ENCODE data around the gene SNRPE.
"Not testable (repeated sequence)": the region's sequence is repeated elsewhere in the genome, so short reads cannot be mapped to it uniquely, and the experiment has no call there.

The SNRPE gene

DNA sequence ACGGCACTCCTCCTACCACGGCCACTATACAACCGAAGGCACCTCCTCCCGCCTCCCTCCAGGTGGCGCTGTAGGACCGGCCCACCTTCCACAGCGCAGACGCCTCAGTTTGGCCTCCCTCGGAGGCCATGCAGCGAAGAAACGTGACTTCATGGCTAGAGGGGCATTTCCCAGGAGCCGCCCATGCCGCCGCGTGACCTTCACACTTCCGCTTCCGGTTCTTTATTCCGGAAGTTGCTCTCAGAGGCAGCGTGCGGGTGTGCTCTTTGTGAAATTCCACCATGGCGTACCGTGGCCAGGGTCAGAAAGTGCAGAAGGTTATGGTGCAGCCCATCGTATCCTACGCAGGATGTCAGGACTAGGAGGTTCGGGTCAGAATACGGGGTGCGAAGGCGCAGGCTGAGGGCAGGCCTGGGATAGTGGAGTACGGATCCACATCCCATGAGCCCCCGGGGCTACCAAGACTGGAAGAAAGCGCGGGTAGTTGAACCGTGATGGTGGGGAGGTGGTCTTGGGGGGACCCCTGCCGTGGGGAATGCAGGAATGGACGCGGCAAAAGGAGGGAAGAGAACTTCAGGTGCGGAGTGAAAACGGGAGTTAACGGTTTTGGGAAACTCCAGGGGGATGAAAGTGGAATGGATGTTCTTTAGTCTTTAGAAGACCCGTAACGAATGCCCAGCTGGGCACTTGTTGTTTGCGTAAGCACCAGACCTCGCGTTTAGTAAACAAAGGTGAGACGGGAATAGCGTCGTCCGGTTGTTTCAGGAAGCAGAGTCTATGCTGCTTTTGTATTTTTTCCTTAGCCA is at the start of gene SNRPE:
Gene SNRPE (plus strand): TSS at position 221 of the 806 bp plus-strand sequence. CDS start 61 bp downstream, at position 282.
- DNase-seq: peak; percentile 99

- no peak for DNase-seq
Measured at GRCh38 chr1:203813581-203814341, 47.6 kb upstream of the SNRPE start.

DNA sequence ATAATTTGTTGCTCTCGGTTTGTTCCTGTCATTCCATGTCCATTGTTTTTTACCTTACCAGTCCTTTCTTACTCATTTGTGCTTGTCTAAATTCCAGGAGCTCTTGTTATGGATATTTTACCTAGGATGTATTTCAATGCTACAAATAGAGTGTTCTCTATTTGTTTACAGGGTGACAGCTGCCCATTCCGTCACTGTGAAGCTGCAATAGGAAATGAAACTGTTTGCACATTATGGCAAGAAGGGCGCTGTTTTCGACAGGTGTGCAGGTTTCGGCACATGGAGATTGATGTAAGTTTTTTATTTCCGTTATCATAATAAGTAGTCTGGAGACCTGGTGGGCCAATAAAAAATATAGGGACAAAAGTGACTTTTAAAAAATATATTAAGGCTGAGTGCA is 43.0 kb upstream of the SNRPE start:
- DNase-seq: no peak

DNA sequence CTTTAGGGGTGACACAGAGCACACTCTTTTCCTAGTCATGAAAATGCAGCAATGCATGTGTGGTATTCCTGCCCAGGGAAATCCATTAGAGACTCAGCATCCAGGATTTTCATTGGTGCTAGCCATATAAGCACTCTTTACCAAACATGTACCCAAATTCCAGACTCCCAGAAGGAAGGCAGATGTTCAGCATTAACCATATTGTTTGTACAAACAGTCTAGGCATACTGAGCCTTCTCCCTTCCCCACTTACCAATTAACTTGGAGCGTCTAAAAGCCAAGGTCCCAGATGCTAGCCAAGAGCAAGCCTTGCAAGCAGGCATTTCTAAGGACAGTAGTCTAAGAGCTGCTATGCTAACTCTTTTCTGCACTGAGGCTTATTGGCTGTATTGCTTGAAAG is 38.1 kb upstream of the SNRPE start:
- DNase-seq: no peak

DNA sequence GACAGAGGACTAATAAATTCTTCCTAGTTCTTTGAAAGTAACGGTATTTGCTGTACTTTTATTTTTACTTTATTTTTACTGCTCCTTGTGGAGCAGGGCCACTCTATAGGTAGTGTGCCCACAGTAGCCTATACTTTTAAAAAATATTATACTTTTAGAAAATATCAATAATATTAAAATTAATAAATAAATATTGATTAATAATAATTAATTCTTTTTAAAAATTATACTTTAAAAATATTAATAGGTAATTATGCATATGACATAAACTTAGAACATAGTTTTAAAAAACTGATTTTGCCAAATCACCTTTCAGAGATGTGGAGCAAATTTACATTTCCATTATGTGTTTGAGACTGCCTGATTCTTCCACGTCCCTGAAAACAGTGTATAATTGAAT is 35.2 kb upstream of the SNRPE start:
- DNase-seq: no peak

DNA sequence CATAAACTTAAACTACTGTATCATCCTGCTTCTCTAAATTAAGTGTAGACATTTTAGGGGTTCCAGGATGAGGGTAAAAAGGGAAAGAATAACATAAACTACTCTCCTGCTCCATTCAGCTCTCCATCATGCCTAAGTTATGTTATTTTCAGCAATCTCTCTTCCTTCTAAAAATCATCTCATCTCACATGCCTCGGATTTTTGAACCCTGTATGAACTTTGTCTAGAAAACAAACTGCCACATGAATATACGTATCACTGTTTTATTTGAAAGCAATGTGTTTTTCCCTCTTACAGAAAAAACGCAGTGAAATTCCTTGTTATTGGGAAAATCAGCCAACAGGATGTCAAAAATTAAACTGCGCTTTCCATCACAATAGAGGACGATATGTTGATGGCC is 33.4 kb upstream of the SNRPE start:
- DNase-seq: no peak

DNA sequence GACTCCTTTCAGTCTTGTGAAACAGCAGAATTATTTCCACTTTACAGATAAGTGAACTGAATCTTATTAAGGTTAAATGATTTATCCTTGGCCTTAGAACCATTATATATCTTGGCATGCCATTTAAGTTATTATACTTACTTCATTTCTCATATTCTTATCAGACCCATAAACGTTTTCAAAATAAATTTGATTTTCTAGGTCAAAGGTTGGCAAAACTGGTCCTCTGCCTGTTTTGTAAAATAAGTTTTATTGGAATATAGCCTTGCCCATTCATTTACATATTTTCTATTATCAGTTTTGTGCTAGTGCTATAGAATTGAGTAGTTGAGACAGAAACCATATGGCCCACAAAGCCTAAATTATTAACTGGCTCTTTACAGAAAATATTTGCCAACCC is 32.9 kb upstream of the SNRPE start:
- DNase-seq: no peak

DNA sequence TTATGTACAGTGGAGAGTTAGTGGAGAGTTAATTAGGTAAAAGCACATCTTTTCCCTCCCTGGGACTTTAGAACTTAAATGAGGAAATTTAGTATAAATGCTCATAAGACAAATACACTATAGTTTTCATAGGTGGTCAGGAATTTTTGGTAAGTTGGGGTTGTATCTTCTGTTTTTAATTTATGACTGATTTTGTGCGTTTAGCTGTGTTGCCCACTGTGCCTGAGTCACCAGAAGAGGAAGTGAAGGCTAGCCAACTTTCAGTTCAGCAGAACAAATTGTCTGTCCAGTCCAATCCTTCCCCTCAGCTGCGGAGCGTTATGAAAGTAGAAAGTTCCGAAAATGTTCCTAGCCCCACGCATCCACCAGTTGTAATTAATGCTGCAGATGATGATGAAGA is 32.2 kb upstream of the SNRPE start:
- peak; percentile 59 for DNase-seq

DNA sequence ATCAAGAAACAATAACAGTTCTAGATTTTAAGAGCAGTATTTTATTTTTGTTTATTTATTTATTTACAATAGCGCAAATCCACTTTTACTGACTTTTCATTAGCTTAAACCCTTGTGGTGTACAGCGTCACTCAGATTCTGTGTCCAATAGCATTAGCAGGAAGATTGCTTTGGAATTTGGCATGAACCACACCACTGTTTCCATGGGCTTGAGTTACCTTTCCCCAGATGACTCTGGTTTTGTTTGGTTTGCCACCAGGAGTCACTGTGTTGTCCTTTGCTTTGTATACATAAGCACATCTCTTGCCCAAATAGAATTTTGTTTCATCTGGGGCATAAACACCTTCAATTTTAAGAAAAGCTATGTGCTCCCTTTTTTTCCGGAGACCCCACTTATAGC is 25.9 kb upstream of the SNRPE start:
- no peak for DNase-seq

GRCh38 chr1:203839081-203839480 is 22.3 kb upstream of the SNRPE start:
- DNase-seq: no peak

- DNase-seq: no peak
Measured at GRCh38 chr1:203840208-203840808, 21.1 kb upstream of the SNRPE start.

DNA sequence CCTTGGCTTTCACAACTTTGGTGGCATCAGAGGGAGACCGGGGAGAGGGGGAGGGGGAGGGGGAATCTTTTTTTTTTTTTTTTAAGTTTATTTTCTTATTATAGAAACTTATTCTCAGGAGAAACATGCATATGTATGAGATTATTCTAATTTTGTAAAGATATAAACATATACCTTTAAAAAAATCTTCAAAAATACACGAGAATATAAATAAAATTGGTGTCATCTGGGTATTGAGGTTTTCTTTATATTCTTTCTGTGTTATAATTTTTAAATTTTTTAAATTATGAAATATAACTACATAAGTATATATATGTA is 18.9 kb upstream of the SNRPE start:
- no peak for DNase-seq

DNA sequence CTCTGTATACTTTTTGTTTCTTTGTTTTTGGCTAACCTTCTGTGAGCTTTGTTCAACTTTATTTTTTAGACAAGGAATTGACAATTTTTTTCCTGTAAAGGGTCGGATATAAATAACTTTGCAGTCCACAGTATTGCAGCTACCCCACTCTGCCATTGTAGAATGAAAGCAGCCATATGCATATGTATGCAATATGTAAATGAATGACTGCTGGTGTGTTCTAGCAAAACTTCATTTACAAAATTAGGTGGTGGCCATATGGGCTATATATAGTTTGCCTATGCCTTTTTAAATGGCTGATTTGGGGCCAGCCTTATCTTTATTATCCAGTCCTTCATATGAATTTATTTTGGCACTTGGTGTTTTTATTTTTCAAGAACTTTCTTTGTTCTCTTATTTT is 18.0 kb upstream of the SNRPE start:
- no peak for DNase-seq

DNA sequence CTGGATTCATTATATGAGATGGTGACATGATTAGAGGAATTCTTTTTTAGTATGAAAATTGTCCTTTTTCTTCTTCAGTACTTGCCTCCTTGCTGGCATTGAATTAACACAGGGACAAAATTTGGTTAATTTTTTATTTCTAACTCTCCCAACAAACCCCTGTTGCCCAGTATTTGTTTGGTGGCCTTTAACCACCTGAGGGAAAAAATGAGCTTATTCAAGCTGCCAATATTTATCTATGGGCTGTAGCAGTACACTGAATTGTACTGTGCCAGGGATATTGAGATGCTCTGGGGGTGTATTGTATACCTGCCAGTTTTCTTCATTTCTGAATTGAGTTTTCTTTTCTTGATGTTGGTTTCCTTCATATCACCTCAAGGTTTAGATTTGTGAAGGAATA is 8.3 kb upstream of the SNRPE start:
- not testable (repeated sequence) for DNase-seq

GRCh38 chr1:203858055-203858454 is 3.3 kb upstream of the SNRPE start:
- no peak for DNase-seq

GRCh38 chr1:203858975-203859374 is 2.4 kb upstream of the SNRPE start:
- no peak for DNase-seq

GRCh38 chr1:203860396-203861025 is 888 bp upstream of the SNRPE start:
- DNase-seq: no peak

GRCh38 chr1:203867802-203868201 is 6.4 kb downstream of the SNRPE start:
- no peak for DNase-seq

DNA sequence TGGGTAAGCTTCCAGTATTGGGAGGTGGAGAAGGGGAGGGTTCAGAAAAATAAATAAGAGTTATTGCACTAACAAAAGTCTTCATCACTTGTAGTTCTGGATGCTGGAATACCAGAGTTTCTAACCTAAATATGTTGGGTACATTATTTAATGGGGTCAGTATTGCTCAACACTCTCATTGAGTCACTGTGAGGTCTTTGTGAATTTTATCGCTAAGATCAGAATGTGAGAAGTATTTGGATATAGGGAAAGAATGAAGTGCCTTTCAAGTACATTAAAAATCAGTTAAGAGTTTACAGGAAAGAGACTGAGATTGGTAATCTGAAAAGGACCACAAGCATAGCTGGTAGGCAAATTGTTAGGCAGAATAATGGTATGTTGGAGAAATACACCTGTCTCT is 8.8 kb downstream of the SNRPE start:
- DNase-seq: no peak

DNA sequence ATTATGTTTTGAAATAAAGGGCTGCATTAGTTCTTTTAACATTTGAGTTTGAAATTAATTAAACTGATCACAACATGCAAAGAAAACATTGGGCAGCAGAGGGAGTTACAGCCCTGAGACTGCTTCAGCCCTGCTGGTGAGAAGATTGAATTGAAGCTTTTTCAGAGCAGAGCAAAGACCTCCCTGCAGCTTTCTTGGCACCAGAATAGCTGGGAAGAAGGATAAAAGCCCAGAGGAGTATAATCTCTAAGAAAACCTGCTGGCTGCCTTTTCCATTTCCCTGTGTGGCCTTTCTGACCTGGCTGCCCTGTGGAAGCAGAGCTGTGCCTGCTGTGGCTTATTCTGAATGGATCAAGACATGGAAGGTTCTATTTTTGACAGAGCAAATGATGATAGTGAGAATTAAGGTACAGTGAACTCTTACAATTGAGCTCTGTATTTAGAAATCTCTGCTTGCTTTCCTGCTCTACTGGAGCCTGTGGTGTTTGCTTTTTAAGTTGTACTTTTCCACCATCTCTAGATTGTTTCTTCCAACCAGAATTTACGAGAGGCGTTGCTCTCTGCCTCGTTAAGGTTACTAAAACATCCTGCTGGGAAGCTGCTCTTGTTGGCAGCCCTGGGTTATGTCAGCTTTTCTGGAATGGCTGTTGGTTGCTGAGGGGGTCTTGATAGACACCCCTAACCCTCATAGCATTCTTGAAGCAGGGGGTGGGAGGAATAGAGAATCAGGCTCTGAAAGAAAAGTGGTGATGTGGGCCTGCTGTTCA is 9.9 kb downstream of the SNRPE start:
- DNase-seq: peak; percentile 61

DNA sequence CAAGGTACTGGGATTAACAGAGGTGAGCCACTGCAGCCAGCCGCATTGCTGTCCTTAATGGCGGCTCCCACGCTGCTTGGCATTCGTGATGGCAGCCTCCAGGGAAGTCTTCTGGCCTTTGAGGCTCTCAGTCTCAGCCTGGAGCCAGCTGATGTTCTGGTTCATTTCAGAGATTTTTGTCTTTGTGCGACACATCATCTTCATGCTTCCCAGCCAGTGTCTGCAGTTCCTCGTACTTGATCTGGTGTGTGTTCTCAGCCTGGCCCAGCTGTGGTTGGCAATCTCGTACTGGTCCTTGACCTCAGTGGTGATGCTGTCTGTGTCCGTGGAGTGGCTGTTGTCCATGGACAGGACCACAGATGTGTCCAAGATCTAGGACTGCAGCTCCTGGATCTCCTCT is 11.7 kb downstream of the SNRPE start:
- no peak for DNase-seq

DNA sequence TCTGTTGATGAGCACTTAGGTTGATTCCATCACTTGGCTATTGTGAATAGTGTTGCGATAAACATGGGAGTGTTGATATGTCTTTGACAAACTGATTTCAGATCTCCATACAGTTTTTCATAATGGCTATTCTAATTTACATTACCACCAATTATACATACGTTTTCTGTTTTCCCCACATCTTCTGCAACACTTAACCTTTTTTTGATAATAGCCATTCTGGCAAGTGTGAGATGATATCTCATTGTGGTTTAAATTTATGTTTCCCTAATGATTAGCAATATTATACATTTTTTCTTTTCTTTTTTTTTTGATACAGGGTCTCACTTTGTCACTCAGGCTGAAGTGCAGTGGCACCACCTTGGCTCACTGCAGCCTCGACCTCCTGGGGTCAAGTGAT is 17.0 kb downstream of the SNRPE start:
- DNase-seq: no peak

DNA sequence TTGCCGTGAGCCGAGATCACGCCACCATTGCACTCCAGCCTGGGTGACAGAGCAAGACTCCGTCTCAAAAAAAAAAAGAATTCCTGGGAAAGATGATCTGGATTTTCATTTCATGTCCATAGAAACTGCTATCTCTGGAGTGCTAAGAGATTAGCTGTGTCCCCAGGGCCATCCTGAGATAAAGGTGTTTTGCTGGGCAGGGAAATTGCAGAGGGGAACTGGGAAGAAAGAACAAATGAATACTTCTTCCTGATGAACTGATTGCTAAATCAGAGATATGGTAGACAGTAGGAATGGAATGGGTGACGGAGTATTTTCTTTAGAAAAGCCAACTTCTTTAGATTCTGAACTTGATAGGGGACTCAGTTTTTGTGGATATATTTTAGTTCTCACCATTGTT is 19.2 kb downstream of the SNRPE start:
- no peak for DNase-seq
